ENCODE measurements around the gene MST1R.

Gene MST1R

DNA sequence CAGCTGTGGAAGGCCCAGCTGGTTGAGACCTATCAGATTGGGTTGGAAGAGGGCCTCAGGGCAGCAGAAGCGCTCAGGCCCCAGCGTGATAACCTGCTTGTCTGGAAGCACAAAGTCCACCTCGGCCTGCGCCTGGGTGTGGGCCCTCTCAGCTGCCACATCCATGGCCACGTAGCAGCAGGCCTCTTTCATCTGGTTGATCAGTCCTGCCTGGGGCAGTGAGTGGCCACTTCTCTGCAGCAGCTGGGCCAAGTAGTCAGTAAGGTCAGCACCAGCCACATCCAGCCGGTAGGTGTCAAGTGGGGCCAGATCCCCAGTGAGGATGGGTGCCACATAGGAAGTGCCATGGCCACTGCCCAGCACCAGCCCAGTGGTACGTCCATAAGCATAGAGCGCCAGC lies 30.1 kb downstream of the MST1R start:
- Mint-ChIP-seq H3K27me3 (peaks cover 12% of the 10 kb centered on the region), H3K36me3 (ENCODE audit: low read depth) (no peaks in the 10 kb centered on the region), H3K9me3 (no peaks in the 10 kb centered on the region), H3K4me1 (ENCODE audit: low read depth) (peaks cover 9% of the 10 kb centered on the region), H3K27ac (no peak overlapping the region), H3K4me3 (no peak overlapping the region)

DNA sequence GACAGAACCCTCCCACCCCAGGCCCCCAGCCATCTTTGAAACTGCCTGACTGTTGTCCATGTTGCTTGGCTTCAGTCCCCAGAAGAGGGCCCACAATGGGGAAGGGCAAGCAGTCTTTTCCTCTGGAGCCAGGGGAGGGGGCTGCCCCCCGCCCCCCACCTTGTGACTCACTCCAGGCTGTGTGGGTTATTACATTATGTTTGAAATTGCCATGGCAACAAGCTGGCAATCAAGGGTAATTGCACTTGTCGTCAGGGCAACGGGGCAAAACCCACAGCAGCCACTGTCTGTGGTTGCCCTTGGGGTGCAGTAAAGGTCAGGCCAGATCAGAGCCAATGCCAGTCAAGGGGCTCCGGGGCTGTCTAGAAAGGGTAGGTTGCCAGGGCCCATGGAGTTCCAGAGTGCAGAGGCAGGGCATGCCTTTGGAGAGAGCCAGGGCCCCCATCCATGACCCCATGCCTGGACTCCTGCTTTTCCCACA lies 30.8 kb downstream of the MST1R start:
- peaks cover 9% of the 10 kb centered on the region for H3K4me1 Mint-ChIP-seq (ENCODE audit: low read depth)
- H3K4me3 Mint-ChIP-seq, result no peak overlapping the region
- H3K27ac Mint-ChIP-seq, result no peak overlapping the region
- H3K9me3 Mint-ChIP-seq, result no peaks in the 10 kb centered on the region
- H3K27me3 Mint-ChIP-seq, result peaks cover 19% of the 10 kb centered on the region
- H3K36me3 Mint-ChIP-seq (ENCODE audit: low read depth), result no peaks in the 10 kb centered on the region

DNA sequence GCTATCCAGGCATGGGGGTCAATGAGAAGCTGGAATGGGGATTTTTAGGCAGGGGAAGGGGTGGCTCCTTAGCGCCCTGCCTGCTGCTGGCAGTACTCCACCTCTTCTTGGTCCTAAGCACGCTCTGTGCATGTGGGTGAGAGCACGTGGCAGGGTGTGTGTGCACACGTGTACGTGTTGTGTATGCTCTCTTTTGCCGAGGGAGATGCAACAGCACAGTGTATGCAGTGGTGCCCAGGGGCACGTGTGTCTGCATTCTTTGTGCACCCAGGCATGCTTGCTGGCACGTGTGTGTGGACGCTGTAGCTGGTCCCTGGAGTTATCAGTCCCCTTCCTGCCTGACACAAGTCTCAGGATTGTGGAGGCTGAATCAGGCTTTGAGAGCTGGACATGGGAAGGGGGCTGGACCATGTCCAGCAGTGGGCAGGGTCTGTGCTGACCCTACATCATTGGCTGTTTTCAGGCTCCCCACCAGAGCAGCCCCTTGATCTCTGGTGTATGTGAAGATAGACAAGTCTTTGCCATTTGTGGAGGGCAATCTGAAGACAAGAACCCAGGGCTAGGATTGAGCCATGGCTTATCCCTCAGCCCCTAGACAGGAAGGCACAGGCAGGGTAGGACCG lies 32.0 kb downstream of the MST1R start:
- Mint-ChIP-seq H3K27me3 (peaks cover 29% of the 10 kb centered on the region), H3K4me3 (no peak overlapping the region), H3K36me3 (ENCODE audit: low read depth) (no peaks in the 10 kb centered on the region), H3K27ac (no peak overlapping the region), H3K9me3 (no peaks in the 10 kb centered on the region), H3K4me1 (ENCODE audit: low read depth) (peaks cover 9% of the 10 kb centered on the region)

DNA sequence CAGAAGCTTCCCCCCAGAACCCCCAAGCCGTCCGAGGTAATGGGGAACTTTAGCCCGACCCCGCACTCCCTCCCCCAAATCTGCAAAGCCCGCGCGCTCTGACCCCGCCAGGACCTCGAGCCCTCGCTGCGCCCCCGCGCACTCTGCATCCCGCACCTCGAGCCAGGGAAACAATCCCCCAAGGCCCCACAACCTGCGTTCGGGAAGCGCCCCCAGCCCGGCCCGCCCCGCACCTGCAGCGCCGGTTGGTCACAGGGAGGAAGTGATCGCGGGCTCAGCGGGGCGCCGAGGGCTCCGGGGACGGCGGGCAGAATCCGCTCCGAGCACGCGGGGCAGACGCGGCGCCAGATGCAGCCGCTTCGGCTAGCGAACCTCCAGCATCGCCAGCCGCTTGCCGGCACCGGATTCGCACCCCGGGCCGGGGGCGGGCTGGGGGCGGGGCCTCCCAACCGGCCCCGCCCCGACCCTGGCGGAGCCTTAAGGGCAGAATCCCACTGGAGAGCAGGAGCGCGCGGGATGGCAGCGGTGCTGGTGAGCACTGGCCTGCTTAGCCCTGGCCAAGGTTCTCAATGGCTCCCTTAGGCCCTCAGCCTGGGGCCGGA lies 34.0 kb downstream of the MST1R start, which contains the start of gene CAMKV:
Gene CAMKV (minus strand): TSS at position 382 of the 602 bp plus-strand sequence. CDS start 7,518 bp downstream, outside the sequence.
- no peak within 1 kb of the TSS for H3K4me3 Mint-ChIP-seq
- no peaks in the 10 kb centered on the region for H3K9me3 Mint-ChIP-seq

DNA sequence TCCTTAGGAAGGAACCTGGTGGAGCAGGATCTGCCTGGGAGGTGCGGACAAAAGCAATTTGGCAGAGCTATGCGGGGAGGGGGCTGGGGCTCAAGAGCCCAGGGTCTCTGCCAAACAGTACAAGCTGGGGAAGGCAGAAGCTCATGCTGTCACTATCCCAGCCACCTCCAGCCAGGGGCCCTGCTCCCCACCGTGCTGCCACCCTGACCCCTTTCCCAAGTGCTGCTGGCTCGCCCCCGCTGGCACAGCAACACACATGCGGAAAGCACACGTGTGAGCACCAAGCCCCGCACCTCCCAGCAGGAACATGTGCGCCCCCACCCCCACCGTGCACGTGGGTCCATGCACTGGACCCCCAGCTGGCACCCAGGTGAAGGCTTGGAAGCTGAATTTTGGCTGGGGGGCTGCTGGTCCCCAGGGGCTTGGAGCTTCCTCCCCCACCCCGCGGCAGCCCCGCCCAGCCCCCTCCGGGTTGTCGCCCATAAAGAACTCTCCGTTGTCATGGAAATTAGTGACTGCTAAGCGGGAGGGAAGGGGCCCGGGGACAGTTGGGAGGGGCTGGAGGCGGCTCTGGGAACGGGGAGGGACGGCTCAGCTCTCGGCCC lies 34.7 kb downstream of the MST1R start:
- Mint-ChIP-seq H3K36me3 (ENCODE audit: low read depth) (no peaks in the 10 kb centered on the region), H3K27ac (no peak overlapping the region), H3K4me1 (ENCODE audit: low read depth) (peaks cover 9% of the 10 kb centered on the region), H3K4me3 (no peak overlapping the region), H3K9me3 (no peaks in the 10 kb centered on the region), H3K27me3 (peaks cover 37% of the 10 kb centered on the region)

More for the DNA sequence above, 34.0 kb downstream of the MST1R start, which contains the start of gene CAMKV:
- Mint-ChIP-seq H3K4me1 (ENCODE audit: low read depth) (peaks cover 9% of the 10 kb centered on the region), H3K27me3 (peaks cover 35% of the 10 kb centered on the region), H3K27ac (no peak within 1 kb of the TSS), H3K36me3 (ENCODE audit: low read depth) (no peaks in the 10 kb centered on the region)

DNA sequence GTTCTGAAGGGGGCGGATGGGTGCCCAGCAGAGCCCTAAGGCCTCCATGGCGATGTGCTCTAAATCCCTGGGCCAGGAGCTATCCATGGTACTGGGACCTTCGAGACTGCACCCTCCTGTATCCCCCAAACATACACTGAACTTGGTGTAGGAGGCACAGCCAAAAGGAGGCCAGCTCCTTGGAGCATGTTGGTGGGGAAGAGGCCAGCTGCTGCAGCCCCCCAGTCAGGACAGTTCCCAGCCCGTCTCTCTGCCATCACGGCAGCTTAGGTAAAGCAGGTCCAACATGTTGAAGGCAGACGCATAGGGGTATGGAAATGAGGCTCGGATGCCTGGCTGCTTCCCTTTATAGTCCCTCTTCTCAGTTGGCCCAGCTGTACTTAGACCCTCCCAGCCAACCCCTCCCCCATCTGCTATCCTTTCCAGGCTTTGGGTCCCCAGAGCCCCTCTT lies 35.8 kb downstream of the MST1R start:
- Mint-ChIP-seq H3K4me3 (peak overlapping the region; percentile 2), H3K9me3 (no peaks in the 10 kb centered on the region), H3K4me1 (ENCODE audit: low read depth) (peaks cover 7% of the 10 kb centered on the region), H3K27ac (no peak overlapping the region), H3K27me3 (peaks cover 39% of the 10 kb centered on the region), H3K36me3 (ENCODE audit: low read depth) (no peaks in the 10 kb centered on the region)

DNA sequence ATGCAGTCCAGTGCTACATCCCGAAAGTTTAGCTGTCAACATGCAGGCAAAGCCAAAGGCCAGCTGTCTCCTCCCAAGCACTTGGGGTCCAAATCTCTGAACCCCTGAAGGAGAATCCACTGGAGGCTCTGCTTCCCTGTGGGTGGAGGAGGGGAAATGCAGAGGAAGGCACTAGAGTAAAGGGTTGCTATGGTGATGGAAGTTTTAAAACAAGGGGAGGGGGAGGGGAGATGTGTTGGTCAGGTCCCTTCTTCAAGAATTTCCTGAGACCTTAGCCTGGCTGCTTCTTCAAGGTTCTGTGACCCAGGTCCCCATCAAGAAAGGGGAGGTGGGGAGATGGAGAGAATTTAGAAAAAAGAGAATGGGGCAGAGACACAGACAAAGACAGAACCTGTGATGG lies 36.3 kb downstream of the MST1R start:
- H3K4me3 Mint-ChIP-seq, result no peak overlapping the region
- H3K9me3 Mint-ChIP-seq, result no peaks in the 10 kb centered on the region
- H3K36me3 Mint-ChIP-seq (ENCODE audit: low read depth), result no peaks in the 10 kb centered on the region
- H3K4me1 Mint-ChIP-seq (ENCODE audit: low read depth), result peaks cover 4% of the 10 kb centered on the region
- H3K27ac Mint-ChIP-seq, result no peak overlapping the region
- H3K27me3 Mint-ChIP-seq, result peaks cover 39% of the 10 kb centered on the region

DNA sequence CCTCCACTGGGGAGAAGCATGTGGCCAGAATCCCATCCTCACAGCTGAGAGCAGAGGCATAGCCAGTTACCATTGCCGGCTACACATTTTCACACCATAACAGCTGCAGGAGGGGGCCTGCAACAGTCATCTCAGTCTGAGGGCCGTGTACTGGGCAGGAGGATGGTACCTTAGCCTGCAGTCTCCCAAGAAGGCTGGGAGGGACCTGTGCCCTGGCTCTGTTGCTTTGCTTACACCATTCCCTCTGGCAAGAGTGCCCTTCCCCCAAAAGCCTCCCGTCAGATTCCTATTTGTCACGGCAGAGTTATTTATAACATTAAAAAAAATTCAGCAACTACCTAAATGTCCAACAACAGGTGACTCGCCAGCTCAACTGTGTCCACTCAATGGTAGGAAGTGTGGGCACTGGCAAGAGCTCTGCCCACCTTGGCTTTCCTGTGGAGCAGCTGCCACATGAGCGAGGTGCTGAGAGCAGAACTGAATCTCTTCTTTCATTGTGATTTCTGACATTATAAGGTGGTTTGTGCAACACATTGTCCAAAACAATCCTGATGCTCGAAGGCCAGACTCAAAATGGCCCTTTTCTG lies 38.4 kb downstream of the MST1R start:
- H3K9me3 Mint-ChIP-seq, result no peaks in the 10 kb centered on the region
- H3K36me3 Mint-ChIP-seq (ENCODE audit: low read depth), result no peaks in the 10 kb centered on the region
- H3K4me3 Mint-ChIP-seq, result no peak overlapping the region
- peaks cover 29% of the 10 kb centered on the region for H3K27me3 Mint-ChIP-seq
- H3K27ac Mint-ChIP-seq, result no peak overlapping the region
- no peaks in the 10 kb centered on the region for H3K4me1 Mint-ChIP-seq (ENCODE audit: low read depth)

DNA sequence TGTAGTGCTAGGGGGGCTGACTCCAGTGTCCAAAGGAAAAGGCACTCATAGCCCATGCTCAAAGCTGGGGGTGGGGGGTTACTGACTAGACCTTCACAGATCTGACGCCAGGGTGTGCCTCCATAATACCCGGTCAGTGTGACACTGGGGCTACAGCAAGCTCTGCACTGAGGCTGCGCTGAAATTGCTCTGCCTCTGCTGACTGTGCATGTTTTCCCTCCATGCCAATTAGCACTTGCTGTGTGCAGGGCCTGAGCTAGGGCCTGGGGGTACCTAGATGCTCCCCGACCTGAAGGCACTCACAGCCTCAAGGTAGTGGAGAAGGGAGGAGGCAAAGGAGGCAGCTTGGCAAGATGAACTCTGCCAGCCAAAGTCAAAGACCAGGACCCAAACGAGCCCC lies 39.2 kb downstream of the MST1R start:
- Mint-ChIP-seq H3K36me3 (ENCODE audit: low read depth) (no peaks in the 10 kb centered on the region), H3K4me1 (ENCODE audit: low read depth) (no peaks in the 10 kb centered on the region), H3K9me3 (no peaks in the 10 kb centered on the region)

DNA sequence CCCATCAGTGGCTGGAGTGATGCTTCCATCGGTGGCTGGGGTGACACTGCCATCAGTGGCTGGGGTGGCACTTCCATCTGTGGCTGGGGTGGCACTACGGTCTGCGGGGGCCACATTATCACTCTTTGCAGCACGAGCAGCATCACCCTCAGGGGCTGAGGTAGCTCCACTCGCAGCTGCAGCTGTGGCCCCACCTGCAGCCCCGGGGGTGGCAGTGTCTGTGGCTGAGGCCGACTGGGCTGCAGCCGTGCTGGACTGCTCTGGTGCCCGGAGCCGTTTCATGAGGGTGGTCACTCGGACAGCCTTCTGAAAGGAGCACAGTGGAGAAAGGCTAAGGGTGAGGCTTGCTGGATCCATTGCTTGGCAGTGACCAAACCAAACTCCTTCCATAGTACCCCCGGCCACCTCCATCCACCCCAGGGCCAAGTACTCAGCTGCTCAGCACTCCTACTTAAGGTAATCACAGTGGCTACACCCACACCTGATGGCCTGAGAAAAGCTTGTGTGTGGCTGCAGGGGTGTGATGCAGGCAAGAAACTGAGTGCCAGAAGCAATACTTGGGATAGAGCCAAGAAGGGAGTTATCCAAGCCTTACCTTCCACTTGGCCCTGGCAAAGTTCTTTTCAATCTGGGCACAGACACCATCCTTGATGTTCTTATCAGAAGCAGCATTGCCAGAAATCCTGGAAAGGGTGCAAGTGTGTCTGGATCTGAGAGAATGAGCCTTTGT lies 43.9 kb downstream of the MST1R start:
- Mint-ChIP-seq H3K9me3 (no peaks in the 10 kb centered on the region), H3K27ac (no peak overlapping the region), H3K36me3 (ENCODE audit: low read depth) (no peaks in the 10 kb centered on the region), H3K4me3 (no peak overlapping the region), H3K4me1 (ENCODE audit: low read depth) (peaks cover 6% of the 10 kb centered on the region), H3K27me3 (peaks cover 4% of the 10 kb centered on the region)

More for the DNA sequence above, 39.2 kb downstream of the MST1R start:
- Mint-ChIP-seq H3K27me3 (peaks cover 27% of the 10 kb centered on the region), H3K4me3 (no peak overlapping the region), H3K27ac (no peak overlapping the region)

DNA sequence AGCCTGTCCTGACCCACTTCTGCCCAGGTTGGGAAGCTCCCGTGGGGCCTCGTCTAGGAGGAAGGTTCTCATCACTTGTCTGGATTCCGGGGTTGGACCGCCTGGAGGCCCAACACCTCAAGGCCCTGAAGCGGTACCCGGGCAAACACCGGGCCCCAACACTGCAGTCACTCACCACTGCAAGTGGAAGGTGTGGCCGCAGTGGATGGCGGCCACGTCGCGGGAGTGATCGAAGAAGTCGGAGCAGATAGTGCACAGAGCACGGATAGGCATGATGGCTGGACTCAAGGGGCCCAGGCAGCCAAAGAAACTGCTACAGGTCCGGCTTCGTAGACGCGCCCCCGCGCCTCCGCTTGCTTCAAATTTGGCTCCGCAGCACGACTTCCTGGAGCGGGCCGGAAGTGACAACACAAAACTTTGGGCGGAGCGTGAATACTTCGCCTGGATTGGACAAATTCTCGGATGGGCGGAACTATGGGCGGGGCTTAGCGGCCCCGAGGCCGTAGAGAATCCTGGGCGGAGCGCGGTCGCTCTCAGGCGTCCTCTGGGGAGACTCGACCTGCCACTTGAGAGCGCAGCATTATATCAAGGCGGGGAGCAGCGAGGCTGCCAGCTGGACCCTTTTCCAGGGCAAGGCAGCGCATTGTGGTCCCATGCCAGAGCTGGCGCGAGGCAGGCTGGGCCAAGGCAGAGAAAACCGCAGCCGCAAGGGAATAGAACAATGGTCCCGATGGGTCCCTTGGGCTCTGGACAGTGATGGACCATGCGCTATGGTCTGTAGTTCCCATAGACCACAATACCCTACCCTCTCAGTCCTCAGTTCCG lies 47.3 kb downstream of the MST1R start, which contains the start of gene TRAIP:
Gene TRAIP (minus strand): TSS at position 384 of the 825 bp plus-strand sequence. CDS start 111 bp downstream, at position 273.
- Mint-ChIP-seq H3K4me3 (peak within 1 kb of the TSS; percentile 95), H3K27ac (peak within 1 kb of the TSS; percentile 86), H3K9me3 (no peaks in the 10 kb centered on the region), H3K36me3 (ENCODE audit: low read depth) (no peaks in the 10 kb centered on the region), H3K4me1 (ENCODE audit: low read depth) (peaks cover 6% of the 10 kb centered on the region), H3K27me3 (no peaks in the 10 kb centered on the region)

DNA sequence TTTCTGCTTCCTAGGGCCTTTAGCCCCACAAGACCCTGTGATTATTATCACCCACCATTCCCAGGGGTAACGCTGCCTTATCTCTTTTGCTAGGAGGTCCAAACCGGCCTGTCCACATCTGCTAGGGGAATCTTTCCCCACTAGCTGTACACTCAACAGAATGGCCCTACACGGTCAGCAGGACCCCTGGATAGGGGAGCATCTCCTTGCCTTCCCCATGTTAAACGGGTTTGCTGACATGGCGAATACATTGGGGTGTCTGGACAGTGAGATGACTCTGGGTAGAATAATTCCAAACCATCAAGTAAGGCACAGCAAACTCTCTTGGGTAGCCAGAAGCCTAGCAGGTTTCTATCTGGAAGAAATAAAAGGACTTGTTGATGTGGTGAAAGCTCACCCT lies 48.0 kb downstream of the MST1R start:
- peak overlapping the region; percentile 86 for H3K27ac Mint-ChIP-seq
- no peaks in the 10 kb centered on the region for H3K36me3 Mint-ChIP-seq (ENCODE audit: low read depth)
- peaks cover 6% of the 10 kb centered on the region for H3K4me1 Mint-ChIP-seq (ENCODE audit: low read depth)
- H3K9me3 Mint-ChIP-seq, result no peaks in the 10 kb centered on the region
- H3K4me3 Mint-ChIP-seq, result peak overlapping the region; percentile 95
- H3K27me3 Mint-ChIP-seq, result no peaks in the 10 kb centered on the region

DNA sequence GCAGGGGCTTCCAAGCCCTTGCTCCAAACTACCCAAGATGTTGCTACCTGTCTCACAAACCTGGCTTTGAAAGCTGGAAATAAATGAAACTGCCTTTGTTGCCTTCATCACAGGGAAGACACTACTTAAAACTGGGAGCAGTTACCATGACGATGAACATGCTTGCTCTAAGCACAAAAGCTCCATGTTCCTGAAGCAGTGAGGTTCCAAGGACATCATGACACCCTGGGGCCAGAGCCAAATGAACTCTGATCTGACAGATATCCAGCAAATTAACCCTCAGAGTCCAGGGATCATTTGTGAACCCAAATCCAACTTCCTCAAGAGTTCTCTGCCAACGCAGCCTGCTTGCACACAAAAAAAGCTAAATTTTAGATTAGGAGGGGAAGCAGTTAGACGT lies 58.0 kb downstream of the MST1R start:
- no peak overlapping the region for H3K27ac Mint-ChIP-seq
- no peaks in the 10 kb centered on the region for H3K27me3 Mint-ChIP-seq
- H3K4me3 Mint-ChIP-seq, result no peak overlapping the region
- no peaks in the 10 kb centered on the region for H3K4me1 Mint-ChIP-seq (ENCODE audit: low read depth)
- H3K9me3 Mint-ChIP-seq, result no peaks in the 10 kb centered on the region
- H3K36me3 Mint-ChIP-seq (ENCODE audit: low read depth), result peaks cover 21% of the 10 kb centered on the region
